Activated CD4-positive, alpha-beta T cell treated with anti-CD3 and anti-CD28 coated beads for 36 hours (primary cell): ENCODE data around the gene SPRED1. TPM values are rescaled to one million over a fixed set of nuclear protein-coding genes. Genes with fewer than 3 reads are reported as not detected.
A peak's percentile ranks its signal among the peaks of the same experiment; 100 is the strongest.

Source experiments
- ATAC-seq: fragments of 200-7000 bp; cut with Tn5 transposase; one replicate; pipeline ENCODE4 v1.10.0; 2021; ENCODE audit warnings: mild to moderate bottlenecking, moderate library complexity
- CTCF ChIA-PET: fragments of 350-600 bp; sonication (Branson Sonifier 250); formaldehyde crosslinking; loops from one replicate; lab custom pipeline; 2021; ENCODE audit warnings: antibody characterized with exemption; lab: Charles Lee
- POLR2A ChIA-PET: fragments of 350-600 bp; sonication (Branson Sonifier 250); formaldehyde crosslinking; loops from one replicate; lab custom pipeline; 2021; ENCODE audit warnings: antibody characterized with exemption, inconsistent platforms; lab: Charles Lee
- DNase-seq: peaks from one replicate; pipeline ENCODE4 v3.0.0-alpha.2; 2020
- H3K27ac Mint-ChIP-seq: one replicate; pipeline ENCODE4 v1.8.0; 2021; ENCODE audit warnings: mixed read lengths
- H3K27me3 Mint-ChIP-seq: one replicate; pipeline ENCODE4 v1.8.0; 2021; ENCODE audit warnings: mixed read lengths
- H3K36me3 Mint-ChIP-seq: one replicate; pipeline ENCODE4 v1.8.0; 2021; ENCODE audit warnings: low read depth, mixed read lengths
- H3K4me1 Mint-ChIP-seq: one replicate; pipeline ENCODE4 v1.8.0; 2021; ENCODE audit warnings: mixed read lengths
- H3K4me3 Mint-ChIP-seq: one replicate; pipeline ENCODE4 v1.8.0; 2021; ENCODE audit warnings: mild to moderate bottlenecking, moderate library complexity, mixed read lengths
- H3K9me3 Mint-ChIP-seq: one replicate; pipeline ENCODE4 v1.8.0; 2021; ENCODE audit warnings: low read depth, mixed read lengths
- intact Hi-C, 2 experiments: fragments of 100-400 bp; cut with DNase I in 1 of 2; cut with micrococcal nuclease in 1 of 2; formaldehyde crosslinking; loops; one replicate each; pipeline versions ENCODE4 v1.14.2 to v1.15.1; 2022 to 2024; cut with DNase I, micrococcal nuclease
- total RNA-seq, 2 experiments: library from RNA; stranded (reverse); gene quantifications; one replicate each; pipeline ENCODE4 v1.2.3, GENCODE V29; 2021

SPRED1 gene
- total RNA-seq, 2 experiments from 2014 or later, result 0.90 to 0.96 TPM

DNA sequence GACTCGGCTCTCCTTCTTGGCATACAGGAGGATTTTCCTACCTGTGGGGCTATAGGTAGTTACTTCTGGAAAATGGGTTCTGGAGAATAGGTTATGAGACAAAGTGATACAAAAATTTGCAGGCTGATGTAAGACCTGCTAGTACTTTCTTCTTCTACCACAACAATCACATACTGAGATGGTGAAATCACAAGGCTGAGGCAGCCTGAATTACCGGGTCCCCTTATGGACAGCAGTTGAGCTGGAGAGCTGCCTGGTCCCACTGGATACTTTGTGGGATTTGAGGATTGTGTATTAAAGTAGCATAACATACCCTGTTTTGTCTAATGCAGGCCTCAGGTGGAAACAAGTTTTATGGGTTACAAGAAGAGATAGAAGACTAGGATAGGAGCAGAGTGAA lies 114.8 kb downstream of the SPRED1 start:
- no peak overlapping the region for H3K4me3 Mint-ChIP-seq
- H3K4me1 Mint-ChIP-seq, result no peaks in the 10 kb centered on the region
- DNase-seq (no peak), ATAC-seq (no peak)
- peaks cover 31% of the 10 kb centered on the region for H3K27me3 Mint-ChIP-seq
- CTCF ChIA-PET, result no interaction called here
- intact Hi-C loops, result no loop called here
- H3K36me3 Mint-ChIP-seq, result no peaks in the 10 kb centered on the region
- POLR2A ChIA-PET, result no interaction called here
- no peak overlapping the region for H3K27ac Mint-ChIP-seq
- no peaks in the 10 kb centered on the region for H3K9me3 Mint-ChIP-seq

DNA sequence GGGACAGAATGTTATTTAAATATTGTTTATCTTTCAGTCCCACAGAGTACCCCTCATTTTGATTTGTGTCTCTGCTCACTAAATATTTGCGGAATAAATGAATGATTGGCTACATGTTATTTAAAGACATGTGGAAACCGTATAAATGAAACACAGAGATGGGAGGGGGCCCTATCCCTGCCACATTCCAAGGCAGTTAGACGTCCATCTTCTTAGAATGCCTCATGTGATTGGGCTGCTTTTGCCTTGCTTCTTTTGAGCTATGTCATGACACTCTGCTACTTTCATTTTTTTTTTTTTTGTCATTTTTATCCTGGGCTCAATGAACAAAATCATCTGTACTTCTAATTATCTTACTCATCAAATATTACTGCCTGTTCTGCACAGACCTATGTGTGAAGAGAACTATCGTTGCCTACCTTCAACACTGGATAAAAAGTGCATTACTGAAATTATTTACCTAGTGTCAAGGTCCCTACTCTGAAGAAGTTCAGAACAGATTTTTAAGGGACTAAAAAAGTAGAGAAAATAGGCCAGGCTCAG lies 117.4 kb downstream of the SPRED1 start:
- Mint-ChIP-seq H3K4me1 (no peaks in the 10 kb centered on the region), H3K4me3 (no peak overlapping the region), H3K27me3 (peaks cover 32% of the 10 kb centered on the region), H3K9me3 (no peaks in the 10 kb centered on the region), H3K36me3 (no peaks in the 10 kb centered on the region), H3K27ac (no peak overlapping the region)
- intact Hi-C loops, result no loop called here
- ChIA-PET CTCF (interaction anchor here (0.6 to 0.7 kb wide), 2 partner anchors 17 to 109 kb away, joined by 3 read pairs; no protein-coding TSS in a partner anchor), POLR2A (no interaction called here)
- ATAC-seq, result no peak
- DNase-seq, result no peak

DNA sequence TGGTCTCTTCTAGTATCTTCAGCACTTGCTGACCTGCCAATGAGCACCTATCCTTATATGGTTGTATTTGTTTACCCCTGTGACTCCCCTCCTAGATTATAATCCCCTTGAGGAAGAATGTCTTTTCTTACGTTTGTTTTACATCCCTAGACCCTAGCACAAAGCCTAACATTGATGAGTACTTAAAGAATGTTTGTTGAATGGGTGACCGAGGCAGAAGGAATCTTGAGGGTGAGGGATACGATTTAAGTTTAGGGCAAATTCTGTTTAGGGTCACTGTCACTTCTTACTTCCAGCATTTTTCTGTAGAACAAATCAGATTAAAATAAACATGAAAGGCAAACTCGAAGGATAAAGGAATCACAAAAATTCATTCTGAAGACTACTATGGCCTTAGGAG lies 120.4 kb downstream of the SPRED1 start:
- POLR2A ChIA-PET, result no interaction called here
- no peaks in the 10 kb centered on the region for H3K9me3 Mint-ChIP-seq
- H3K27ac Mint-ChIP-seq, result no peak overlapping the region
- DNase-seq (no peak), ATAC-seq (no peak)
- CTCF ChIA-PET, result no interaction called here
- peaks cover 17% of the 10 kb centered on the region for H3K27me3 Mint-ChIP-seq
- H3K4me1 Mint-ChIP-seq, result no peaks in the 10 kb centered on the region
- no peaks in the 10 kb centered on the region for H3K36me3 Mint-ChIP-seq
- intact Hi-C loops, result no loop called here
- no peak overlapping the region for H3K4me3 Mint-ChIP-seq

DNA sequence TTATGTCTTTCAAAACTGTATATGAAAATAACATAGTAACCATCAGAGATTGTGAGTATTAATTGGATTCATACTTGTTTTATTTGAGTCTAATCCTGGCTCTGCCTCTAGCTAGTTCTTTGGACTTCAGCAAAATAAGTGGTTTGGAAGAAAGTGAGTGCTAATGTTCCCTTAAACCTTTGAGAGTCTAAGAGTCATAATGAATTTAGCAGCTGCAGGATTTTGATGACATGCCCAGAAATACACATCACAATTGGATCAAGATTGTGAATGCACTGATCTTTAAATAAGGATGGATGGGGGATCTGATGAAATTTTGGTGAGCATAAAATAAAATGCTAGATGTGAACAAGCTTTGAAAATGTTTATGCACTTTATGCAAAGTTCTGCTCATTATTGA lies 121.4 kb downstream of the SPRED1 start:
- no peaks in the 10 kb centered on the region for H3K4me1 Mint-ChIP-seq
- intact Hi-C loops, result no loop called here
- H3K9me3 Mint-ChIP-seq, result no peaks in the 10 kb centered on the region
- H3K36me3 Mint-ChIP-seq, result no peaks in the 10 kb centered on the region
- POLR2A ChIA-PET, result no interaction called here
- DNase-seq (no peak), ATAC-seq (no peak)
- CTCF ChIA-PET, result interaction anchor here (0.9 to 2.4 kb wide), 3 partner anchors 15 to 378 kb away, joined by 3 to 12 read pairs (median 3); no protein-coding TSS in a partner anchor
- no peak overlapping the region for H3K4me3 Mint-ChIP-seq
- no peak overlapping the region for H3K27ac Mint-ChIP-seq
- H3K27me3 Mint-ChIP-seq, result peaks cover 20% of the 10 kb centered on the region

DNA sequence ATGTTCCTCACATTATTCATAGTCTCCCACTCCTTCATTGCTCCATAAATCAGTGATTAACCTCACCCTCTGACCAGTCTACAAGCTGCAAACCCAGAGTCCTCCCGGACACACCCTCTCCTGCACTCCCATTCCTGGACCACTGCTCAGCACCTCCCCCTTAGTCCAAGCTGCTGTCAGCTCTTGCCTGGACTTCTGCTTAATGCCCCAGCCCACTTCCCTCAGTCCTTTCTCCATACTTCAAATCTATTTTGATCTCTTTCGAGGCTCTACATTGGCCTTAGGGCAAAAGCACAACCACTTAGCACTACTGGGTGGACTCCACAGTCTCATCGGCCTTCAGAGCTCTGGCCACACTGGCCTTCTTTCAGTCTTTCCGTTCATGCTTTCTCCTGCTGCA lies 121.9 kb downstream of the SPRED1 start:
- DNase-seq, result no peak
- no peaks in the 10 kb centered on the region for H3K36me3 Mint-ChIP-seq
- no peak for ATAC-seq
- intact Hi-C loops, result no loop called here
- POLR2A ChIA-PET, result no interaction called here
- no peaks in the 10 kb centered on the region for H3K4me1 Mint-ChIP-seq
- H3K27ac Mint-ChIP-seq, result no peak overlapping the region
- no peaks in the 10 kb centered on the region for H3K9me3 Mint-ChIP-seq
- H3K4me3 Mint-ChIP-seq, result no peak overlapping the region
- peaks cover 25% of the 10 kb centered on the region for H3K27me3 Mint-ChIP-seq
- CTCF ChIA-PET, result interaction anchor here (0.9 to 2.4 kb wide), 4 partner anchors 10 to 378 kb away, joined by 3 to 12 read pairs (median 4); no protein-coding TSS in a partner anchor

DNA sequence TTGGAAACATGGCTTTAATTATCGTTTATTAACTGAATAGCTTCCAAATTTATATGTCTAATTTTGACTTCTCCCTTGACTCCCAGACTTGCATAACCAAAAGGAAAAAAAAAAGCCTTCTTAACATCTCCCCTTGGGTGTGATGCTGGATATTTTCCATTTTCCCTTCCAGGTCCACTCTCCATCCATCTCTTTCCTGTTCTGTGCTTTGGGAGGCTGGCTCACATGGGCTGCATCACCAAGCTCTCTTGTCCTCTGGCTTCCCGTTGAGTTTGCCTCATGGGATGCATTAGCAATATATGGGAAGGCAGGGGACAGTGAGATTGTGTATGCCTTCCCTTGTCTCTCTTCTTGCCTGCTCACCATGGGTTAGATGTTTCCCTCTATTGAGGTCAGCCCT lies 123.4 kb downstream of the SPRED1 start:
- Mint-ChIP-seq H3K27me3 (peaks cover 30% of the 10 kb centered on the region), H3K9me3 (no peaks in the 10 kb centered on the region), H3K4me1 (no peaks in the 10 kb centered on the region), H3K36me3 (no peaks in the 10 kb centered on the region), H3K4me3 (no peak overlapping the region), H3K27ac (no peak overlapping the region)
- DNase-seq (no peak), ATAC-seq (no peak)
- ChIA-PET CTCF (interaction anchor here (1.0 to 1.3 kb wide), 3 partner anchors 8 to 358 kb away, joined by 3 to 5 read pairs (median 5); no protein-coding TSS in a partner anchor), POLR2A (no interaction called here)
- intact Hi-C loops, result no loop called here

DNA sequence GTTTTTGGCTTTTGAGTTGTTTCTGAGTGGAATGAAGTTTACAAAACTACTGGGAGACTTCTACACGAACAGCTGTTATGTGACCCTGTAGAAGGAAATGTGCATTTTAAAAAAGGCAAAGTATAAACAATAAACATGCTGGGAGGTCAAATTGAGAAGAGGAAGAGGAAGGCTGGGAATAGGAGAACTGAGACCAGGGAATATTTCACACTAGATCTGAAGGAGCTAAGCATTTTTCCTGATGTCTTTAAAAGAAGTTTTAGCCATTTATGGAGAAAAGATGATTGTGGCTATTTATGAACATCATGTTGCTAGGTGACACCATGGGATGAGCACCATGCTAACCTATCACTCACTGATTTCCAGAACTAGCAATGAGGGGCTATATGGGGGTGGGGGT lies 125.0 kb downstream of the SPRED1 start:
- CTCF ChIA-PET, result interaction anchor here (0.6 kb wide), 1 partner anchor 1205 kb away, joined by 3 read pairs; no protein-coding TSS in a partner anchor
- peaks cover 39% of the 10 kb centered on the region for H3K27me3 Mint-ChIP-seq

DNA sequence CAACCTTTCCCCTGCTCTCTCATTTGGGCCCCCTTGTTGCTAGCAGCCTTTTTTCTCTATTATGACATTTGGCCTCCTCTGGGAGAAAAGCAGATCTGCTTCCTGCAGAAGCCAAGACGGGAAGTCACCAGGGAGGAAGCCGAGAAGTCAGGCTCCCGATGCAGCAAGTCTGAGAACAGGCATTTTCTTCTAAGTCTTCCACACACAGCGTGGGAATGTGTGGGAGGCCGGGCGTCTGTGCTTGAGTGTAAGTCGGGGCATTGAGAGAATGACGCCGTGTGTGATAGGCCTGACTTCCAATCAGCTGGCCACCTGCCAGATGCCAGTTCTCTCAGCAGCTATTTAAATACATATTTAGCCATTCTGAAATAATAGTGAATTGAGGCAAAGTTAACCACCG lies 125.5 kb downstream of the SPRED1 start:
- peaks cover 37% of the 10 kb centered on the region for H3K27me3 Mint-ChIP-seq
- no peak for ATAC-seq
- CTCF ChIA-PET, result interaction anchor here (0.6 to 1.0 kb wide), 3 partner anchors 11 to 1205 kb away, joined by 3 read pairs; no protein-coding TSS in a partner anchor
- H3K36me3 Mint-ChIP-seq, result no peaks in the 10 kb centered on the region
- H3K4me3 Mint-ChIP-seq, result no peak overlapping the region
- no peaks in the 10 kb centered on the region for H3K4me1 Mint-ChIP-seq
- H3K9me3 Mint-ChIP-seq, result no peaks in the 10 kb centered on the region
- H3K27ac Mint-ChIP-seq, result no peak overlapping the region
- POLR2A ChIA-PET, result no interaction called here
- DNase-seq, result no peak
- intact Hi-C loops, result no loop called here

More for the DNA sequence above, 125.0 kb downstream of the SPRED1 start:
- intact Hi-C loops, result no loop called here
- H3K36me3 Mint-ChIP-seq, result no peaks in the 10 kb centered on the region
- ATAC-seq (no peak), DNase-seq (no peak)
- no peaks in the 10 kb centered on the region for H3K4me1 Mint-ChIP-seq
- H3K27ac Mint-ChIP-seq, result no peak overlapping the region
- no peak overlapping the region for H3K4me3 Mint-ChIP-seq
- no peaks in the 10 kb centered on the region for H3K9me3 Mint-ChIP-seq
- POLR2A ChIA-PET, result no interaction called here

DNA sequence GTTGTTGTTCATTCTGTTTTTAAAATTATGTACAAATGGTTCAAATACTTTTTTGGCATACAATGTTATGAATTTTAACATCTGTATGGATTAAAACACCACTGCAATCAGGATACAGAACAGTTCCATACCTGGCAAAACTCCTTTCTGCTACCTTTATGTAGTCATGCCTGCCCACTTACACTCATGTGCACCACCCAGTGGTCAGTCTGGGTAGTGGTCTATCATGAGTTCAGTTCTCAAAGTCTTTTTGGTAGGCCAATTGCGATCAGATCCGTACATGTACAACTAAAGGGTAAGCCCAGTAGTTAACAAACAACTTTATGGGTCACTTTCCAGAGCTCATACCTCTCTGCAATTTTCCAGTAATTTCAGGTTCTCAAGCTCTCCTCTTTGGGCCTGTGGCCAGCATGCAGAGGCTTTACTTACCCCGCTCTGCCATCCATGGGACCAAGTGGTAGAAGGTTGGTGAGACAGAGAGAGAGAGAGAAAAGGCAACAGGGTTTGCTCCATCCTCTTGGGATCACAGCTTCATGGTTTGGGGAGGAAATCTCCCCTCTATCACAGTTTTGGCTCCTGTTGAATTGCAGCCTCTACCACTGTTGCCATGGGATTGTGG lies 137.4 kb downstream of the SPRED1 start:
- ATAC-seq (peak; percentile 78), DNase-seq (peak; percentile 80)
- Mint-ChIP-seq H3K27ac (no peak overlapping the region), H3K4me1 (no peaks in the 10 kb centered on the region), H3K9me3 (no peaks in the 10 kb centered on the region), H3K4me3 (no peak overlapping the region), H3K27me3 (peaks cover 11% of the 10 kb centered on the region), H3K36me3 (no peaks in the 10 kb centered on the region)
- ChIA-PET POLR2A (no interaction called here), CTCF (interaction anchor here (0.6 to 2.6 kb wide), 7 partner anchors 11 to 395 kb away, joined by 3 to 12 read pairs (median 3); no protein-coding TSS in a partner anchor)
- intact Hi-C loops, result loop anchor here (1.0 to 2.0 kb wide), 3 partner anchors 387 to 395 kb away; no protein-coding TSS in a partner anchor

DNA sequence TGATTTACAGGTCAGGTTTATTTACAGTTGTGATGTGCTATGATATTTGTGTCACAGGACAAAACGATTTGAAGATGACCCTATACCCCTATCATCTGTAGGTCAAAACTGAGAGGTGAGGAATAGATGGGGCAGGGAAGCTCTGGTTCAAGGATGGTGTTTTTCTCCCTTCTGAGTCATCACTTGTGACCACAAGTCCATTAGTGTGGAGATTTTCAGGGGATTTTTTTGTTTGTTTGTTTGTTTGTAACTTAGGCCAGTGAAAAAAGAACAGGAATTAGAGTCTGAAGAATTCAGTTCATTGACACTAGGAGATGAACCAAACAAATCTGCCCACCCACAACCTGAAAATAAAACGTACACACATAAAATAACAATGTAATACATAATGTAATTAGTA lies 138.6 kb downstream of the SPRED1 start:
- ATAC-seq, result no peak
- ChIA-PET POLR2A (no interaction called here), CTCF (interaction anchor here (0.8 to 0.9 kb wide), 2 partner anchors 15 to 42 kb away, joined by 3 read pairs; no protein-coding TSS in a partner anchor)
- peaks cover 10% of the 10 kb centered on the region for H3K27me3 Mint-ChIP-seq
- intact Hi-C loops, result loop anchor here (2.0 kb wide), 2 partner anchors 388 to 396 kb away; no protein-coding TSS in a partner anchor
- no peaks in the 10 kb centered on the region for H3K36me3 Mint-ChIP-seq
- no peaks in the 10 kb centered on the region for H3K9me3 Mint-ChIP-seq
- H3K27ac Mint-ChIP-seq, result no peak overlapping the region
- no peak overlapping the region for H3K4me3 Mint-ChIP-seq
- H3K4me1 Mint-ChIP-seq, result no peaks in the 10 kb centered on the region
- DNase-seq, result no peak

DNA sequence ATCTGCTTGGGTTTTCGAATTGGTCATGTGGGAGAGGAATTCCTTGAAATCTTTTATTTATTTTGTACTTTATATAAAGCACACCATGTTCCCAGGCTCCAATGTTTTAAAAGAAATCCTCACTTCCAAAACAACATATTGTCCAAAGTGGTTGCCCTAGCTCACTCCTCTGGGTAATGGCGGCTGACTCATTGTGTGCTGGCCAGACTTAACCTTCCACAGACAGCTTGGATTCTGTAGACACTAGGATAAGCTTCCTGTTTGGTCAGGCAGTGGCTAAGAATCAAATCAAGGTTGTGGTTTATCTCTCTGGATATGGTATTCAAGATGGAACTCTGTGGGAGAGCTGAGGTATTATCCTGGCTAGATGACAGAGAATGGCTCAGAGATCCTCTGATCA lies 145.5 kb downstream of the SPRED1 start:
- Mint-ChIP-seq H3K27me3 (peaks cover 15% of the 10 kb centered on the region), H3K36me3 (no peaks in the 10 kb centered on the region), H3K4me3 (no peak overlapping the region), H3K27ac (no peak overlapping the region), H3K9me3 (no peaks in the 10 kb centered on the region), H3K4me1 (no peaks in the 10 kb centered on the region)
- no peak for DNase-seq
- intact Hi-C loops, result no loop called here
- ATAC-seq, result no peak
- POLR2A ChIA-PET, result no interaction called here
- CTCF ChIA-PET, result interaction anchor here (0.6 kb wide), 1 partner anchor 10 kb away, joined by 3 read pairs; no protein-coding TSS in a partner anchor

DNA sequence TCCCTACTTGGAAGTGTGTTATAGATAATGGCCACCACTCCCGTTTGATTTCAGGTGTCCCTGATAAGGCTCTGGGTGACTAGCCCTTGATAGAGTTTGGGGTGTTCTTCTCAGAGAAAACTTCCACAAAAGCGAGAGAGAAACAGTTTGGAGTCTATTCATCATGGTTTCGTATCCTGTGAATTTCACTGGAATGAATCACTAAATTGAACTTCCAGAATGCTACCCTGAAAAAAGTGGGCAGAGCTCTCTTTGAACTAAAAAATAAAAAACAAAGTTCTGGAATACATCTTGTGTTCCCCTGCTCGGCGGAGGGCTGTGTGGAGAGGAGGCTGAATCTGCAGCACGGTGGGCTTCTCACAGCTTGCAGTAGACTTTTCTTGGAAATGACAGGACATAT lies 148.5 kb downstream of the SPRED1 start:
- ATAC-seq, result no peak
- H3K4me1 Mint-ChIP-seq, result no peaks in the 10 kb centered on the region
- no peak overlapping the region for H3K27ac Mint-ChIP-seq
- H3K4me3 Mint-ChIP-seq, result no peak overlapping the region
- H3K27me3 Mint-ChIP-seq, result peaks cover 11% of the 10 kb centered on the region
- ChIA-PET POLR2A (no interaction called here), CTCF (interaction anchor here (0.6 kb wide), 1 partner anchor 398 kb away, joined by 3 read pairs; no protein-coding TSS in a partner anchor)
- no peaks in the 10 kb centered on the region for H3K9me3 Mint-ChIP-seq
- intact Hi-C loops, result no loop called here
- DNase-seq, result no peak
- H3K36me3 Mint-ChIP-seq, result no peaks in the 10 kb centered on the region
